ENCODE results near the gene EYS. TPM values are rescaled to one million over a fixed set of nuclear protein-coding genes. Genes with fewer than 3 reads are reported as not detected.

The EYS gene
- total RNA-seq, 2 experiments from 2014 or later: not detected

- ChIA-PET CTCF (no interaction called here), POLR2A (no interaction called here)
- Mint-ChIP-seq H3K9me3 (peaks cover 11% of the 10 kb centered on the region), H3K4me1 (ENCODE audit: low read depth) (no peaks in the 10 kb centered on the region), H3K27me3 (no peaks in the 10 kb centered on the region), H3K4me3 (no peak overlapping the region), H3K36me3 (ENCODE audit: low read depth) (no peaks in the 10 kb centered on the region), H3K27ac (no peak overlapping the region)
- Histone ChIP-seq H3K4me3 (ENCODE audit: low read length) (no peak overlapping the region), H3K27ac (ENCODE audit: low read depth in 1 of 2, low read length in 2 of 2) (no peak overlapping the region), H3K4me1 (ENCODE audit: insufficient read depth, low read length) (no peaks in the 10 kb centered on the region), H3K9me3 (ENCODE audit: control insufficient read depth in 1 of 2, insufficient read depth in 1 of 2, low read length in 2 of 2) (no peaks in the 10 kb centered on the region), H3K36me3 (ENCODE audit: insufficient read depth, low read length) (no peaks in the 10 kb centered on the region), H3K27me3 (ENCODE audit: control insufficient read depth in 1 of 2, insufficient read depth in 2 of 2, low read length in 2 of 2) (no peaks in the 10 kb centered on the region)
- ATAC-seq (ENCODE audit: poor library complexity) (no peak), DNase-seq (no peak)
- intact Hi-C loops (cut with DNase I, micrococcal nuclease): no loop called here
- TF ChIP-seq CTCF (IDR thresholded peaks at IDR 0.05): no peak
These were observed 407.8 kb downstream of the EYS start for GRCh38 chr6:65299236-65299635.

- intact Hi-C loops (cut with DNase I, micrococcal nuclease): no loop called here
- H3K27me3 Mint-ChIP-seq: no peaks in the 10 kb centered on the region
- no peak overlapping the region for H3K4me3 Mint-ChIP-seq
- no peaks in the 10 kb centered on the region for H3K4me1 ChIP-seq (ENCODE audit: insufficient read depth, low read length)
- ChIA-PET CTCF (no interaction called here), POLR2A (no interaction called here)
- no peak overlapping the region for H3K27ac Mint-ChIP-seq
- no peaks in the 10 kb centered on the region for H3K36me3 ChIP-seq (ENCODE audit: insufficient read depth, low read length)
- H3K36me3 Mint-ChIP-seq (ENCODE audit: low read depth): no peaks in the 10 kb centered on the region
- ATAC-seq (ENCODE audit: poor library complexity) (no peak), DNase-seq (no peak)
- no peak overlapping the region for H3K4me3 ChIP-seq (ENCODE audit: low read length)
- no peak for TF ChIP-seq CTCF (IDR thresholded peaks at IDR 0.05)
- H3K27ac ChIP-seq (ENCODE audit: low read depth in 1 of 2, low read length in 2 of 2): no peak overlapping the region
- H3K9me3 ChIP-seq (ENCODE audit: control insufficient read depth in 1 of 2, insufficient read depth in 1 of 2, low read length in 2 of 2): no peaks in the 10 kb centered on the region
- H3K4me1 Mint-ChIP-seq (ENCODE audit: low read depth): no peaks in the 10 kb centered on the region
- H3K9me3 Mint-ChIP-seq: peaks cover 12% of the 10 kb centered on the region
- no peaks in the 10 kb centered on the region for H3K27me3 ChIP-seq (ENCODE audit: control insufficient read depth in 1 of 2, insufficient read depth in 2 of 2, low read length in 2 of 2)
These were observed 411.2 kb downstream of the EYS start for GRCh38 chr6:65295812-65296211.

GRCh38 chr6:65289491-65289890 lies 417.5 kb downstream of the EYS start:
- no peaks in the 10 kb centered on the region for H3K27me3 ChIP-seq (ENCODE audit: control insufficient read depth in 1 of 2, insufficient read depth in 2 of 2, low read length in 2 of 2)
- no peaks in the 10 kb centered on the region for H3K4me1 ChIP-seq (ENCODE audit: insufficient read depth, low read length)
- no peaks in the 10 kb centered on the region for H3K9me3 ChIP-seq (ENCODE audit: control insufficient read depth in 1 of 2, insufficient read depth in 1 of 2, low read length in 2 of 2)
- Mint-ChIP-seq H3K27ac (no peak overlapping the region), H3K27me3 (no peaks in the 10 kb centered on the region), H3K9me3 (peaks cover 6% of the 10 kb centered on the region), H3K36me3 (ENCODE audit: low read depth) (no peaks in the 10 kb centered on the region), H3K4me3 (no peak overlapping the region), H3K4me1 (ENCODE audit: low read depth) (no peaks in the 10 kb centered on the region)
- no peak overlapping the region for H3K27ac ChIP-seq (ENCODE audit: low read depth in 1 of 2, low read length in 2 of 2)
- no peak for DNase-seq
- intact Hi-C loops (cut with DNase I, micrococcal nuclease): no loop called here
- TF ChIP-seq CTCF (IDR thresholded peaks at IDR 0.05): no peak
- POLR2A ChIA-PET: no interaction called here
- no peaks in the 10 kb centered on the region for H3K36me3 ChIP-seq (ENCODE audit: insufficient read depth, low read length)
- no peak overlapping the region for H3K4me3 ChIP-seq (ENCODE audit: low read length)
- no peak for ATAC-seq (ENCODE audit: poor library complexity)
- CTCF ChIA-PET: no interaction called here
